Naive thymus-derived CD8-positive, alpha-beta T cell (primary cell): ENCODE results near the gene TBC1D22A. TPM values are rescaled to one million over a fixed set of nuclear protein-coding genes. Genes with fewer than 3 reads are reported as not detected.
"Not testable (repeated sequence)": the region's sequence is repeated elsewhere in the genome, so short reads cannot be mapped to it uniquely, and the experiment has no call there.

Experiments used
- ATAC-seq, 2 donors: fragments of 150-1000 bp; cut with Tn5 transposase in 1 of 2; sonication (Bioruptor Pico), chemical (Tn5 transposase) in 1 of 2; 1 replicate in 1 of 2; 2 replicates in 1 of 2; pipeline ENCODE4 v1.10.0; 2021; ENCODE audit warnings: mild to moderate bottlenecking in 2 of 2, moderate library complexity in 2 of 2
- POLR2A ChIA-PET: fragments of 350-600 bp; sonication (Branson Sonifier 250); formaldehyde crosslinking; loops from one replicate; lab custom pipeline; 2021; ENCODE audit warnings: antibody characterized with exemption; lab: Charles Lee
- DNase-seq, 10 donors: peaks; one replicate each; pipeline versions ENCODE4 v3.0.0 to v3.0.0-alpha.2; 2020 to 2022
- H3K27ac Mint-ChIP-seq, 10 donors: one replicate each; pipeline ENCODE4 v1.8.0; 2020 to 2022; ENCODE audit warnings: mild to moderate bottlenecking in 10 of 10, mixed read lengths in 10 of 10, moderate library complexity in 4 of 10, inconsistent platforms in 1 of 10
- H3K27me3 Mint-ChIP-seq, 5 donors: one replicate each; pipeline ENCODE4 v1.8.0; 2021 to 2022; ENCODE audit warnings: mixed read lengths in 5 of 5
- H3K36me3 Mint-ChIP-seq, 3 donors: one replicate each; pipeline ENCODE4 v1.8.0; 2020 to 2022; ENCODE audit warnings: mixed read lengths in 3 of 3, mild to moderate bottlenecking in 2 of 3, inconsistent platforms in 1 of 3
- H3K4me1 Mint-ChIP-seq, 4 donors: one replicate each; pipeline ENCODE4 v1.8.0; 2021 to 2022; ENCODE audit warnings: mixed read lengths in 4 of 4
- H3K4me3 Mint-ChIP-seq, 10 donors: one replicate each; pipeline ENCODE4 v1.8.0; 2020 to 2022; ENCODE audit warnings: mild to moderate bottlenecking in 10 of 10, mixed read lengths in 10 of 10, moderate library complexity in 6 of 10, inconsistent platforms in 1 of 10
- H3K9me3 Mint-ChIP-seq, 9 donors: one replicate each; pipeline ENCODE4 v1.8.0; 2020 to 2022; ENCODE audit warnings: mixed read lengths in 9 of 9, mild to moderate bottlenecking in 3 of 9, inconsistent platforms in 1 of 9, moderate library complexity in 1 of 9
- polyA plus RNA-seq, 3 donors: library from polyadenylated mRNA; unstranded; fragments of 300-500 nt; fragmentation: Illumina TruSeq; gene quantifications; one replicate each; pipeline ENCODE4 v1.2.3, GENCODE V29; 2021
- total RNA-seq, 8 experiments: library from RNA in 2 of 8; stranded (reverse) in 2 of 8; gene quantifications; one replicate each; pipeline ENCODE4 v1.2.3 and lab custom pipeline; 2021 to 2026

The TBC1D22A gene
- total and polyA plus RNA-seq, 5 experiments from 2014 or later, result 23.0 to 57.2 (median 24.6) TPM

- H3K4me3 Mint-ChIP-seq, result no peak overlapping the region
- no peaks in the 10 kb centered on the region for H3K27me3 Mint-ChIP-seq
- DNase-seq (no peak), ATAC-seq (no peak)
- H3K4me1 Mint-ChIP-seq, result peaks cover 25 to 48% (median 42%) of the 10 kb centered on the region in 4 donors
- POLR2A ChIA-PET, result no interaction called here
- H3K27ac Mint-ChIP-seq, result no peak overlapping the region
- H3K9me3 Mint-ChIP-seq, result no peaks in the 10 kb centered on the region
- H3K36me3 Mint-ChIP-seq, result peaks cover 0 to 55% (median 9%) of the 10 kb centered on the region in 3 donors
Observed at GRCh38 chr22:46809153-46809885, 46.9 kb downstream of the TBC1D22A start.

DNA sequence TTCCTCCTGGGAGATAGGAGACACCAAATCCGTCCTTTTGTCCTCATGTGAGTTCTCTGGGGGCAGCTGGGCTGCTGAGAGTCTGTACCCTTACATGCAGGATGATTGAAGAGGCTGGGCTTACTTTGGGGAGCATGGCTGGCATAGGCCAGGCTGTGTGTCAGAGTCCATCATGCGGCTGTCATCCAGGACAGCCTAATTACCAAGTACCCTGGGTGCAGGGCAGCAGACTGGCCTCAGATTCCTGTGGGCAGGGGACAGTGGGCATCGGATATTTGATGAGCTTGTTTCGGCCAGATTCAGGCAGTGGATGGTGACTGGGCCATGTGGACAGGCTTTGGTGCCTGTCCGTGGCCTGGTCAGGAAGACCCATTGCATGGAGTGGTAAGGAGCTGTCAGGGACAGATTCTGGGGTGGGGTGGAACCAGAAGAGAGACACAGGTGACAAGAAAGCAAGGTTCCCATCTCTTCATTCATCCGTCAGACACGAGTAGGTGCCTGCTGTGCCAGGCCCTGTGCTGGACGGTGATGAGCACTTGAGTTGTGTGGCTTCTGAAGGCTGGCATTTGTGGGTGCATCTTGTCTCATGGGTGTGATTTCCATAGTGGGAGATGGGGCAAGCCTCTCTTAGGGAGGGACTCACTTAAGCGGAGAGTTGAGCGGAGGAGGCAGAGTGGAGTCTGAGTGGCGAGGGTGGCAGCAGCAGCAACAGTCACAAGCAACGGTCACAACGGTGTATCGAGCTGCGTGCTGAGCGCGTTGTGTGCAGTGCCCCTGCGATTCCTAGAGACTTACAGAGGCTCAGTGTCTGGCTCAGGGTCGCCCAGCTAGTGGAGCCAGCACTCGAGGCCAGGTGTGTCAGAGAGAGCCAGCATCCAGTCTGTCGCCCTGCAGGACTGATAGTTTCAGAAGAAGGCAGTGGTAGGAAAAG lies 48.7 kb downstream of the TBC1D22A start:
- no peak for ATAC-seq
- Mint-ChIP-seq H3K4me1 (peaks cover 31 to 47% (median 46%) of the 10 kb centered on the region in 4 donors), H3K4me3 (no peak overlapping the region), H3K27ac (peak overlapping the region in 4 of 10 donors; percentile 20 to 86 (median 60)), H3K27me3 (no peaks in the 10 kb centered on the region), H3K36me3 (peaks cover 0 to 56% (median 13%) of the 10 kb centered on the region in 3 donors), H3K9me3 (no peaks in the 10 kb centered on the region)
- no peak for DNase-seq
- POLR2A ChIA-PET, result no interaction called here

DNA sequence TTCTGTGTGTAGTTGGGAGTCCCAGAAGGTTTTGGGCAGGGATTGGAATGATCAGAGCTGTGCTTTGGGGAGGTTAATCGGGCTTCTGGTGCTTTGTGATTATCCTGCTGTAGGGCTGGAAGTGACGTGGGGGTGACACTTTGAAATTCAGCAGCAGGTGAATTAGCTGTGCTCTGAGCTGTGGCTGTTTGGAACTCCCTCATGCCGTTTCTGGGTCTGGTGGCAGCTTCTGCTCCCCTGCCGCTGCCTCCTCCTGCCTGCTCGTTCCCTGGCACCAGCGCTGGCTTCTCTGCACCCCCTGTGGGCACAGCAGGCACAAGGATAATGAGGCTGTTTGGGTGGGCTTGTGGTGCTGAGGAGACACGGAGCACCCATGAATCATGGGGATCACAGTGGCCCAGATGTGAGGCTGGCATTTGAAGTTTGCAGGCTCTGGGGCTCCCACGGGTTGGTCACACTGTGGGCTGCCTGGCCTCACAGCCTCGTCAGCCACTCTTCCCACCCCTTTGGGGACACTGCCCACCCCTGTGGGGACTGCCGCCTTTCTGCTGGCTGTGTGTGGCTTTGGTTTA lies 49.7 kb downstream of the TBC1D22A start:
- H3K27me3 Mint-ChIP-seq, result no peaks in the 10 kb centered on the region
- POLR2A ChIA-PET, result no interaction called here
- peaks cover 0 to 55% (median 17%) of the 10 kb centered on the region in 3 donors for H3K36me3 Mint-ChIP-seq

DNA sequence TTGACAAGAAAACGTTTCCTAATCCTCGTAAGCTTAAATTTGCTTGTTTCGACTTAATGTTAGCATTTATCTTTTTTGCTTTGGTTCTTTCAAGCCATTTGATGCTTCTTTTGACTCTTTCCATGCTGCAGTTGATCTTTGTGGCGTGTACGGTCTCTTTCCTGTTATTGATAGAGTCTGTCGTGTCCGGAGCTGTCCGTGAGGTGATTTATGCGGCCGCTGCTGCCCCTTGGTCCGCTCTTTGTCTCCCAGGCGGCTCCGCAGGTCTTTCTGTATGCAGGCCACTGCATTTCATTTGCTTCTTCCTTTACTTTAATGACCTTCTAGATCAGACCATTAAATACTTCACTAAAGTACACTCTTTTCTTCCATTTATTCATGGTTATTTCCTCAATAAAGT lies 50.3 kb downstream of the TBC1D22A start:
- POLR2A ChIA-PET, result no interaction called here
- H3K4me3 Mint-ChIP-seq, result no peak overlapping the region
- H3K4me1 Mint-ChIP-seq, result peaks cover 30 to 45% (median 44%) of the 10 kb centered on the region in 4 donors
- peak overlapping the region in 3 of 10 donors; percentile 51 to 73 (median 65) for H3K27ac Mint-ChIP-seq
- DNase-seq (no peak), ATAC-seq (no peak)
- peaks cover 0 to 8% (median 0%) of the 10 kb centered on the region in 9 donors for H3K9me3 Mint-ChIP-seq
- no peaks in the 10 kb centered on the region for H3K27me3 Mint-ChIP-seq
- peaks cover 4 to 54% (median 22%) of the 10 kb centered on the region in 3 donors for H3K36me3 Mint-ChIP-seq

More for the DNA sequence above, 49.7 kb downstream of the TBC1D22A start:
- H3K4me3 Mint-ChIP-seq, result no peak overlapping the region
- DNase-seq (no peak), ATAC-seq (no peak)
- H3K4me1 Mint-ChIP-seq, result peaks cover 29 to 47% (median 43%) of the 10 kb centered on the region in 4 donors
- H3K9me3 Mint-ChIP-seq, result peaks cover 0 to 2% (median 0%) of the 10 kb centered on the region in 9 donors
- peak overlapping the region in 1 of 10 donors; percentile 86 for H3K27ac Mint-ChIP-seq

- peaks cover 36 to 57% (median 54%) of the 10 kb centered on the region in 4 donors for H3K4me1 Mint-ChIP-seq
- no peak overlapping the region for H3K4me3 Mint-ChIP-seq
- peak overlapping the region in 2 of 10 donors; percentile 53 to 73 for H3K27ac Mint-ChIP-seq
- peaks cover 4 to 58% (median 22%) of the 10 kb centered on the region in 3 donors for H3K36me3 Mint-ChIP-seq
- H3K27me3 Mint-ChIP-seq, result no peaks in the 10 kb centered on the region
- H3K9me3 Mint-ChIP-seq, result peaks cover 0 to 8% (median 0%) of the 10 kb centered on the region in 9 donors
- DNase-seq (no peak), ATAC-seq (no peak)
- POLR2A ChIA-PET, result no interaction called here
Observed at GRCh38 chr22:46813816-46814597, 51.6 kb downstream of the TBC1D22A start.

GRCh38 chr22:46815132-46815531 lies 52.7 kb downstream of the TBC1D22A start:
- Mint-ChIP-seq H3K4me1 (peaks cover 41 to 67% (median 62%) of the 10 kb centered on the region in 4 donors), H3K4me3 (no peak overlapping the region), H3K27ac (peak overlapping the region in 1 of 10 donors; percentile 17), H3K36me3 (peaks cover 9 to 62% (median 29%) of the 10 kb centered on the region in 3 donors), H3K27me3 (no peaks in the 10 kb centered on the region), H3K9me3 (peaks cover 0 to 13% (median under 1%) of the 10 kb centered on the region in 9 donors)
- POLR2A ChIA-PET, result no interaction called here
- no peak for ATAC-seq
- DNase-seq, result no peak

DNA sequence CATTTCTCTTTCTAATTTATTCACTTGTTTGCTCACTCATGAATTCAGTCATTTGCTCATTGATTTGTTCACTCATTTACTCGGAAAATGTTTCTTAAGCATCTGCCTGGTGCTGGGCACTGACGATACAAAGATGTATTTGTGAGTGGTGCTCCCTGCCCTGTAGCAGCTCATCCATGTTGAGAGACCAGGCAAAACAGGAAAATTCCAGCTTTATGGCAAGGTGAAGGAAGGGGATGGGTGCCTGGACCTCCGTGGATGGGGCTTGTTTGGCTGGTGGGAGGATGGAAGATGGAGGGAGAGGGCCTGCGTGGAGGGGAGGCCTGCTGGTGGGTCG lies 53.1 kb downstream of the TBC1D22A start:
- Mint-ChIP-seq H3K27ac (peak overlapping the region in 1 of 10 donors; percentile 41), H3K4me3 (no peak overlapping the region), H3K4me1 (peaks cover 45 to 70% (median 66%) of the 10 kb centered on the region in 4 donors), H3K36me3 (peaks cover 13 to 64% (median 33%) of the 10 kb centered on the region in 3 donors), H3K27me3 (no peaks in the 10 kb centered on the region), H3K9me3 (peaks cover 0 to 17% (median 3%) of the 10 kb centered on the region in 9 donors)
- POLR2A ChIA-PET, result interaction anchor here (1.0 kb wide), 1 partner anchor 53 kb away, joined by 3 read pairs; the partner anchor contains the start of gene TBC1D22A
- no peak for DNase-seq
- no peak for ATAC-seq

DNA sequence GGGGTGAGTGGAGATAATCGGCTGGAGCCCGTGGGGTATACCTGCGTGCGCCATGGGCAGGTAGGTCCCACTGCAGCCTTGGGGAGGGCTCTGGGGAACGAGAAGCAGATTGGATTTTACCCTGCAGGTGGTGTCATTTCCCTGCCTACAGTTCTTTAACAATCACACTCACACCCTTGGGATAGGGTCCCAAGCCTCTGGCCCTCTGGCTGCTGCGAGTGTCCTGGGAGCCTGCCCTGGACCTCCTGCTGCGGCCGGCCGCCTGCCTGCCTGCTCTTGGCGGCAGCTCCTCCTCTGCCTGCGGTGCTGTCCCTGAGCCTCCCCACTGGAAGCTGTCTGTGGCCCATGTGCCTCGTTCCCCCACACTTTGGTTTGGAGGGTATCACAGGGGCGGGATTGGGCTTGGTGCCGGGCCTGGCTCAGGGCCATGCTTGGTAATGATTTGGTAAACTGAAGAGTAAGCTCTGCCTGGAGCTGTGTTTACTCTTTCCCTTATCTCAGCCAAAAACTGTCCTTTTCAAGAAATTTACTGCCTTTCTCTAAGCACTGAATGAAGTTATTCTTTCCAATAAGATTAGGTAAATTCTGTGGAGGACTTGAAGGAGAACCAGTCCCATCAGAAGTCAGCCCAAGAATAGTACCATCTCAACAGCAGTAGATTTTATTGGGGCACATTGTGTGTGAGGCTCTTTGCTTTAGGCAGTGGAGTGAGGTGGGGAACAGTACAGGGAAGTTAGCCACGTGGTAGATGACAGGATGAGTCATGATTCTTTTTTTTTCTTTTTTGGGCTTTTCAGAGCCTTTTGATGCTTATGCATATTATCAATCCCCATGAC lies 53.7 kb downstream of the TBC1D22A start:
- Mint-ChIP-seq H3K4me1 (peaks cover 48 to 72% (median 67%) of the 10 kb centered on the region in 4 donors), H3K4me3 (no peak overlapping the region), H3K9me3 (peaks cover 0 to 23% (median 3%) of the 10 kb centered on the region in 9 donors), H3K36me3 (peaks cover 15 to 70% (median 37%) of the 10 kb centered on the region in 3 donors), H3K27me3 (no peaks in the 10 kb centered on the region), H3K27ac (peak overlapping the region in 3 of 10 donors; percentile 20 to 41 (median 39))
- POLR2A ChIA-PET, result interaction anchor here (1.0 kb wide), 1 partner anchor 54 kb away, joined by 3 read pairs; the partner anchor contains the start of gene TBC1D22A
- peak in 1 of 2 donors; percentile 72 for ATAC-seq
- no peak for DNase-seq

- not testable (repeated sequence) for DNase-seq, ATAC-seq, H3K27me3 Mint-ChIP-seq, H3K4me3 Mint-ChIP-seq
- Mint-ChIP-seq H3K36me3 (peaks cover 20 to 79% (median 40%) of the 10 kb centered on the region in 3 donors), H3K9me3 (peaks cover 0 to 25% (median 4%) of the 10 kb centered on the region in 9 donors), H3K4me1 (peaks cover 57 to 79% (median 74%) of the 10 kb centered on the region in 4 donors), H3K27ac (peak overlapping the region in 1 of 10 donors; percentile 55)
- POLR2A ChIA-PET, result interaction anchor here (0.5 kb wide), 1 partner anchor 95 kb away, joined by 4 read pairs; no protein-coding TSS in a partner anchor
Observed at GRCh38 chr22:46817390-46817789, 54.9 kb downstream of the TBC1D22A start.

GRCh38 chr22:46823248-46823647 lies 60.8 kb downstream of the TBC1D22A start:
- H3K9me3 Mint-ChIP-seq, result peaks cover 0 to 17% (median 4%) of the 10 kb centered on the region in 9 donors
- H3K27ac Mint-ChIP-seq, result peak overlapping the region in 1 of 10 donors; percentile 48
- H3K4me1 Mint-ChIP-seq, result peaks cover 41 to 60% (median 53%) of the 10 kb centered on the region in 4 donors
- H3K36me3 Mint-ChIP-seq, result peaks cover 17 to 76% (median 28%) of the 10 kb centered on the region in 3 donors
- no peaks in the 10 kb centered on the region for H3K27me3 Mint-ChIP-seq
- ATAC-seq (no peak), DNase-seq (no peak)
- no peak overlapping the region for H3K4me3 Mint-ChIP-seq
- POLR2A ChIA-PET, result no interaction called here

GRCh38 chr22:46823654-46824053 lies 61.2 kb downstream of the TBC1D22A start:
- peaks cover 17 to 77% (median 29%) of the 10 kb centered on the region in 3 donors for H3K36me3 Mint-ChIP-seq
- no peak for ATAC-seq
- no peak overlapping the region for H3K27ac Mint-ChIP-seq
- peaks cover 41 to 60% (median 52%) of the 10 kb centered on the region in 4 donors for H3K4me1 Mint-ChIP-seq
- H3K27me3 Mint-ChIP-seq, result no peaks in the 10 kb centered on the region
- no peak overlapping the region for H3K4me3 Mint-ChIP-seq
- DNase-seq, result no peak
- POLR2A ChIA-PET, result no interaction called here
- peaks cover 0 to 17% (median 4%) of the 10 kb centered on the region in 9 donors for H3K9me3 Mint-ChIP-seq
